Vagina (tissue), 2 donors: Measurements from ENCODE around the gene PRKAG3. TPM values are rescaled to one million over a fixed set of nuclear protein-coding genes. Genes with fewer than 3 reads are reported as not detected.

Source experiments
- DNase-seq, 2 donors: peaks; one replicate each; pipeline ENCODE4 v3.0.0-alpha.2; 2017; ENCODE audit errors: extremely low spot score in 2 of 2
- H3K27ac ChIP-seq: fragments of 200-600 bp; sonication (generic); one replicate; pipeline ENCODE4 v1.5.1; 2019
- H3K27me3 ChIP-seq: fragments of 200-600 bp; sonication (generic); one replicate; pipeline ENCODE4 v1.5.1; 2019
- H3K36me3 ChIP-seq, 2 donors: fragments of 200-600 bp; sonication (generic); one replicate each; pipeline ENCODE4 v1.5.1; 2017 to 2019
- H3K4me1 ChIP-seq: fragments of 200-600 bp; sonication (generic); one replicate; pipeline ENCODE4 v1.5.1; 2019
- H3K4me3 ChIP-seq, 2 donors: fragments of 200-600 bp; sonication (generic); 1 replicate in 1 of 2; 2 replicates in 1 of 2; pipeline ENCODE4 v1.5.1; 2016 to 2019
- H3K9me3 ChIP-seq: fragments of 200-600 bp; sonication (generic); one replicate; pipeline ENCODE4 v1.5.1; 2019
- POLR2A ChIP-seq, 2 donors: fragments of 450-650 bp; IDR thresholded peaks; one replicate each; pipeline ENCODE4 v1.6.1; 2017; ENCODE audit warnings: antibody characterized with exemption in 2 of 2, mild to moderate bottlenecking in 2 of 2, moderate library complexity in 2 of 2
- POLR2AphosphoS5 ChIP-seq, 2 donors: sonication (generic); formaldehyde crosslinking; IDR thresholded peaks; one replicate each; pipeline ENCODE4 v1.9.0; 2017; ENCODE audit warnings: antibody characterized with exemption in 2 of 2, mild to moderate bottlenecking in 2 of 2, low read depth in 1 of 2; ENCODE audit not compliant: insufficient read depth in 1 of 2
- intact Hi-C: fragments of 100-400 bp; cut with DNase I; formaldehyde crosslinking; loops from one replicate; pipeline ENCODE4 v1.15.1; 2023
- total RNA-seq: library from RNA; depleted of rRNA; stranded (reverse); fragments of >200 nt; gene quantifications from one replicate; pipeline ENCODE4 v1.2.3, GENCODE V29; 2016
- TF ChIP-seq, protein P1 (sequence below), 3 experiments: fragments of 450-650 bp in 2 of 3; fragments of 200-600 bp in 1 of 3; sonication (generic) in 1 of 3; IDR thresholded peaks; one replicate each; pipeline ENCODE4 v1.5.1; 2017 to 2019; ENCODE audit warnings: antibody characterized with exemption in 3 of 3, mild to moderate bottlenecking in 2 of 3, moderate library complexity in 2 of 3

PRKAG3 gene
- total RNA-seq, 1 donor from 2014 or later = not detected

DNA sequence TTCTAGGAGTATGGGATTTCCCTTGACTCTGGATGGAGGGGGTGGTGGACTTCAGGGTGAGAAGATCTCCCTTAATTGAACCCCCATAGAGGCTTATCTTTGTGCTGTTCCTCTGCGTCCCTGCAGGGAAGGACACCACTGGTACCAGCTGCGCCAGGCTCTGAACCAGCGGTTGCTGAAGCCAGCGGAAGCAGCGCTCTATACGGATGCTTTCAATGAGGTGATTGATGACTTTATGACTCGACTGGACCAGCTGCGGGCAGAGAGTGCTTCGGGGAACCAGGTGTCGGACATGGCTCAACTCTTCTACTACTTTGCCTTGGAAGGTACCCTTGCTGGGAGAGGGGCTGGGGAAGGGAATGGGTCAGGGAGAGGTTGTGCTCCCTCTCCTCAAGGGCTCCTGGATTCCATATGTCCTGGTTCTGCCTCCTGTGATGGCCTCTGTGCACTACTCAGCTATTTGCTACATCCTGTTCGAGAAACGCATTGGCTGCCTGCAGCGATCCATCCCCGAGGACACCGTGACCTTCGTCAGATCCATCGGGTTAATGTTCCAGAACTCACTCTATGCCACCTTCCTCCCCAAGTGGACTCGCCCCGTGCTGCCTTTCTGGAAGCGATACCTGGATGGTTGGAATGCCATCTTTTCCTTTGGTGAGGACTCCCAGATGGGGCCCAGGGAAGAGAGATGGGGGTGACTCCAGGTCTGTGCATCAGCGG, 19.3 kb downstream of the PRKAG3 start:
- TF ChIP-seq, protein P1, sequence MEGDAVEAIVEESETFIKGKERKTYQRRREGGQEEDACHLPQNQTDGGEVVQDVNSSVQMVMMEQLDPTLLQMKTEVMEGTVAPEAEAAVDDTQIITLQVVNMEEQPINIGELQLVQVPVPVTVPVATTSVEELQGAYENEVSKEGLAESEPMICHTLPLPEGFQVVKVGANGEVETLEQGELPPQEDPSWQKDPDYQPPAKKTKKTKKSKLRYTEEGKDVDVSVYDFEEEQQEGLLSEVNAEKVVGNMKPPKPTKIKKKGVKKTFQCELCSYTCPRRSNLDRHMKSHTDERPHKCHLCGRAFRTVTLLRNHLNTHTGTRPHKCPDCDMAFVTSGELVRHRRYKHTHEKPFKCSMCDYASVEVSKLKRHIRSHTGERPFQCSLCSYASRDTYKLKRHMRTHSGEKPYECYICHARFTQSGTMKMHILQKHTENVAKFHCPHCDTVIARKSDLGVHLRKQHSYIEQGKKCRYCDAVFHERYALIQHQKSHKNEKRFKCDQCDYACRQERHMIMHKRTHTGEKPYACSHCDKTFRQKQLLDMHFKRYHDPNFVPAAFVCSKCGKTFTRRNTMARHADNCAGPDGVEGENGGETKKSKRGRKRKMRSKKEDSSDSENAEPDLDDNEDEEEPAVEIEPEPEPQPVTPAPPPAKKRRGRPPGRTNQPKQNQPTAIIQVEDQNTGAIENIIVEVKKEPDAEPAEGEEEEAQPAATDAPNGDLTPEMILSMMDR (IDR thresholded peaks at IDR 0.05) = no peak
- TF ChIP-seq POLR2AphosphoS5 (IDR thresholded peaks at IDR 0.05; ENCODE audit: insufficient read depth in 1 of 2, low read depth in 1 of 2) (no peak), POLR2A (IDR thresholded peaks at IDR 0.05) (no peak)
- no peak overlapping the region for H3K27ac ChIP-seq
- no peak overlapping the region for H3K4me3 ChIP-seq
- peaks cover 1% of the 10 kb centered on the region for H3K4me1 ChIP-seq
- no peaks in the 10 kb centered on the region for H3K9me3 ChIP-seq
- DNase-seq = no peak
- intact Hi-C loops = loop anchor here (10.0 kb wide), 1 partner anchor 1403 kb away; no protein-coding TSS in a partner anchor
- no peaks in the 10 kb centered on the region for H3K27me3 ChIP-seq
- H3K36me3 ChIP-seq = peaks cover 0 to 36% of the 10 kb centered on the region in 2 donors

DNA sequence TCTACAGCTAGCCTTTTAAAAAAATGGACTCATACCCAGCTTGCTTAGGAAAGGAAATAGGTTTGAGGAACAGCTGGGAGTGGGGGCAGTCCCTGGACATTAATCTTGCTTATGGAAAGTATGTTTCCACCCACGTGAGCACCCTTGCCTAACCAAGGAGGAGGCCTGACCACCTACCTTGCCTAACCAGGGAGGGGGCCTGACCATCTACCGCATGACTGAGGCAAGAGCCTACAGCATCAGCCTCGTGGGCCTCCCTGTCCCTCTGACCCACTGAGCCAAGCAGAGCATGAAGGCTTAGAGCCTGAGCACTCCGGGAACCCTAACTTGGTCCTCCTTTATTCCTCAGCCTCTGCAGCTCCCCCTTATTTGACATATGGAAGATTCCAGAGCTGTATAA, 20.2 kb downstream of the PRKAG3 start:
- no peak for DNase-seq
- peaks cover 0 to 36% of the 10 kb centered on the region in 2 donors for H3K36me3 ChIP-seq
- H3K27ac ChIP-seq = no peak overlapping the region
- peaks cover 10% of the 10 kb centered on the region for H3K4me1 ChIP-seq
- TF ChIP-seq POLR2AphosphoS5 (IDR thresholded peaks at IDR 0.05; ENCODE audit: insufficient read depth in 1 of 2, low read depth in 1 of 2) (no peak), POLR2A (IDR thresholded peaks at IDR 0.05) (no peak)
- TF ChIP-seq, protein P1 (IDR thresholded peaks at IDR 0.05) = no peak
- H3K9me3 ChIP-seq = no peaks in the 10 kb centered on the region
- H3K4me3 ChIP-seq = no peak overlapping the region
- no peaks in the 10 kb centered on the region for H3K27me3 ChIP-seq
- intact Hi-C loops = loop anchor here (10.0 kb wide), 1 partner anchor 1403 kb away; no protein-coding TSS in a partner anchor

DNA sequence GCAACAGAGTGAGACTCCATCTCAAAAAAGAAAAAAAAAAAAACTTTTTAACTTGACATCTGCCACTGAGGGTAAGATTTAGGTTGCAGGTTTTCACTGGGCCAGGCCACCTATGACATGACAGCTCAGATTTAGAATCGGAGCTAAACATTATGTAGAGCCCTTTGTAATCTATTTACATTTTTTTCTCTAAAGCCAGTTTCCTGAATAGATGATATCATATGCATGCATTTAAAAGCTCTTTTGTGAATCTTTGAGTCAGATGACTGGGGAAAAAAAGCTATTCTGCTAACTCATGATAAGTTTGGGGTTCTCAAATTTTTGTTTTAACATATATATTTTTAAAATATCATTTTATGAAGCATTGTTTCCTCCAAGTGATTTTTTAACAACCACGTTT, 21.3 kb downstream of the PRKAG3 start:
- TF ChIP-seq POLR2AphosphoS5 (IDR thresholded peaks at IDR 0.05; ENCODE audit: insufficient read depth in 1 of 2, low read depth in 1 of 2) (no peak), POLR2A (IDR thresholded peaks at IDR 0.05) (no peak)
- TF ChIP-seq, protein P1 (IDR thresholded peaks at IDR 0.05) = no peak
- Histone ChIP-seq H3K36me3 (peaks cover 0 to 28% of the 10 kb centered on the region in 2 donors), H3K9me3 (no peaks in the 10 kb centered on the region), H3K4me3 (no peak overlapping the region), H3K27ac (no peak overlapping the region), H3K4me1 (peaks cover 19% of the 10 kb centered on the region), H3K27me3 (no peaks in the 10 kb centered on the region)
- no peak for DNase-seq
- intact Hi-C loops = loop anchor here (10.0 kb wide), 1 partner anchor 1405 kb away; no protein-coding TSS in a partner anchor

DNA sequence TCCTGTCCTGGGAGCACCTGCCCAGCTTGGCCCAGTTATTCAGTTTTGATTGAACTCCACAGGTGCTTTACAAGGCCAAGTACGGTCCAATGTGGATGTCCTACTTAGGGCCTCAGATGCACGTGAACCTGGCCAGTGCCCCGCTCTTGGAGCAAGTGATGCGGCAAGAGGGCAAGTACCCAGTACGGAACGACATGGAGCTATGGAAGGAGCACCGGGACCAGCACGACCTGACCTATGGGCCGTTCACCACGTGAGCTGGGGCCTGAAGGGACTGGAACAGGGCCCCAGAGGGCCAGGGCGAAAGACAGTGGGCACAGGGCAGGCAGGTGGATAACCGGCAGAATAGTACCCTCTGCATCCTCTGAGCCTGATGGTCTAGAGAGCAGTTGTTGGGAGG, 22.1 kb downstream of the PRKAG3 start:
- no peak for DNase-seq
- H3K4me1 ChIP-seq = peaks cover 25% of the 10 kb centered on the region
- intact Hi-C loops = no loop called here
- H3K9me3 ChIP-seq = peaks cover 5% of the 10 kb centered on the region
- TF ChIP-seq, protein P1 (IDR thresholded peaks at IDR 0.05) = no peak
- TF ChIP-seq POLR2AphosphoS5 (IDR thresholded peaks at IDR 0.05; ENCODE audit: insufficient read depth in 1 of 2, low read depth in 1 of 2) = no peak
- no peak for TF ChIP-seq POLR2A (IDR thresholded peaks at IDR 0.05)
- H3K27ac ChIP-seq = no peak overlapping the region
- no peaks in the 10 kb centered on the region for H3K27me3 ChIP-seq
- H3K4me3 ChIP-seq = no peak overlapping the region
- peaks cover 0 to 24% of the 10 kb centered on the region in 2 donors for H3K36me3 ChIP-seq

DNA sequence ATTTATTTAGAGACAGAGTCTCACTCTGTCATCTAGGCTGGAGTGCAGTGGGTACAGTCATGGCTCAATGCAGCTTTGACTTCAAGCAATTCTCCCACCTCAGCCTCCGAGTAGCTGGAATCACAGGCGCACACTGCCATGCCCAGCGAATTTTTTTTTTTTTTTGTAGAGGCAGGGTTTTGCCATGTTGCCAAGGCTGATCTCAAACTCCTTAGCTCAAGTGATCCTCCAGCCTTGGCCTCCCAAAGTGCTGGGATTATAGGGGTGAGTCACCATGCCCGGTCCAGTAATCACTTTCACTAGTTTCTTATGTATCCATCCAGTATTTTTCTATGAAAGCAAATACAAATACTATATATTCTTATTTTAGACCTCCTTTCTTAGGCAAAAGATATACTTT, 24.0 kb downstream of the PRKAG3 start:
- Histone ChIP-seq H3K4me1 (peaks cover 26% of the 10 kb centered on the region), H3K4me3 (no peak overlapping the region), H3K36me3 (peaks cover 0 to 6% of the 10 kb centered on the region in 2 donors), H3K9me3 (peaks cover 5% of the 10 kb centered on the region), H3K27ac (peak overlapping the region; percentile 75), H3K27me3 (no peaks in the 10 kb centered on the region)
- intact Hi-C loops = no loop called here
- DNase-seq = no peak
- TF ChIP-seq, protein P1 (IDR thresholded peaks at IDR 0.05) = no peak
- no peak for TF ChIP-seq POLR2A (IDR thresholded peaks at IDR 0.05)
- no peak for TF ChIP-seq POLR2AphosphoS5 (IDR thresholded peaks at IDR 0.05; ENCODE audit: insufficient read depth in 1 of 2, low read depth in 1 of 2)
